Activated T-cell treated with anti-CD3 and anti-CD28 coated beads, Interleukin-2, amount 50 U/mL, for 72 hours (primary cell): ENCODE measurements around the gene PIP5KL1. TPM values are rescaled to one million over a fixed set of nuclear protein-coding genes. Genes with fewer than 3 reads are reported as not detected.

Experiments
- ATAC-seq, 2 donors: fragments of 150-1000 bp; cut with Tn5 transposase; replicated peaks in 1 of 2; 2 replicates each; pipeline ENCODE4 v1.10.0; 2021; ENCODE audit warnings: moderate library complexity in 2 of 2, mild to moderate bottlenecking in 1 of 2
- DNase-seq, 2 donors: peaks; one replicate each; pipeline ENCODE4 v3.0.0; 2021 to 2022; ENCODE audit warnings: mixed read lengths in 1 of 2
- H3K27ac Mint-ChIP-seq: one replicate; pipeline ENCODE4 v1.8.0; 2022; ENCODE audit warnings: mild to moderate bottlenecking, moderate library complexity, mixed read lengths
- H3K27me3 Mint-ChIP-seq: one replicate; pipeline ENCODE4 v1.8.0; 2022; ENCODE audit warnings: low read depth, mixed read lengths
- H3K36me3 Mint-ChIP-seq, 2 donors: one replicate each; pipeline ENCODE4 v1.8.0; 2022; ENCODE audit warnings: mixed read lengths in 2 of 2, mild to moderate bottlenecking in 1 of 2; ENCODE audit not compliant: insufficient read depth in 2 of 2
- H3K4me1 Mint-ChIP-seq: one replicate; pipeline ENCODE4 v1.8.0; 2022; ENCODE audit warnings: low read depth, mixed read lengths
- H3K4me3 Mint-ChIP-seq, 2 donors: one replicate each; pipeline ENCODE4 v1.8.0; 2022; ENCODE audit warnings: mild to moderate bottlenecking in 2 of 2, mixed read lengths in 2 of 2, moderate library complexity in 2 of 2
- H3K9me3 Mint-ChIP-seq, 2 donors: one replicate each; pipeline ENCODE4 v1.8.0; 2022; ENCODE audit warnings: mixed read lengths in 2 of 2
- total RNA-seq, 2 donors: library from RNA; stranded (reverse); gene quantifications; one replicate each; pipeline ENCODE4 v1.2.3, GENCODE V29; 2022

The PIP5KL1 gene, protein sequence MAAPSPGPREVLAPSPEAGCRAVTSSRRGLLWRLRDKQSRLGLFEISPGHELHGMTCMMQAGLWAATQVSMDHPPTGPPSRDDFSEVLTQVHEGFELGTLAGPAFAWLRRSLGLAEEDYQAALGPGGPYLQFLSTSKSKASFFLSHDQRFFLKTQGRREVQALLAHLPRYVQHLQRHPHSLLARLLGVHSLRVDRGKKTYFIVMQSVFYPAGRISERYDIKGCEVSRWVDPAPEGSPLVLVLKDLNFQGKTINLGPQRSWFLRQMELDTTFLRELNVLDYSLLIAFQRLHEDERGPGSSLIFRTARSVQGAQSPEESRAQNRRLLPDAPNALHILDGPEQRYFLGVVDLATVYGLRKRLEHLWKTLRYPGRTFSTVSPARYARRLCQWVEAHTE
- total RNA-seq: 1 to 10 TPM; 4.4 to 6.4 TPM

DNA sequence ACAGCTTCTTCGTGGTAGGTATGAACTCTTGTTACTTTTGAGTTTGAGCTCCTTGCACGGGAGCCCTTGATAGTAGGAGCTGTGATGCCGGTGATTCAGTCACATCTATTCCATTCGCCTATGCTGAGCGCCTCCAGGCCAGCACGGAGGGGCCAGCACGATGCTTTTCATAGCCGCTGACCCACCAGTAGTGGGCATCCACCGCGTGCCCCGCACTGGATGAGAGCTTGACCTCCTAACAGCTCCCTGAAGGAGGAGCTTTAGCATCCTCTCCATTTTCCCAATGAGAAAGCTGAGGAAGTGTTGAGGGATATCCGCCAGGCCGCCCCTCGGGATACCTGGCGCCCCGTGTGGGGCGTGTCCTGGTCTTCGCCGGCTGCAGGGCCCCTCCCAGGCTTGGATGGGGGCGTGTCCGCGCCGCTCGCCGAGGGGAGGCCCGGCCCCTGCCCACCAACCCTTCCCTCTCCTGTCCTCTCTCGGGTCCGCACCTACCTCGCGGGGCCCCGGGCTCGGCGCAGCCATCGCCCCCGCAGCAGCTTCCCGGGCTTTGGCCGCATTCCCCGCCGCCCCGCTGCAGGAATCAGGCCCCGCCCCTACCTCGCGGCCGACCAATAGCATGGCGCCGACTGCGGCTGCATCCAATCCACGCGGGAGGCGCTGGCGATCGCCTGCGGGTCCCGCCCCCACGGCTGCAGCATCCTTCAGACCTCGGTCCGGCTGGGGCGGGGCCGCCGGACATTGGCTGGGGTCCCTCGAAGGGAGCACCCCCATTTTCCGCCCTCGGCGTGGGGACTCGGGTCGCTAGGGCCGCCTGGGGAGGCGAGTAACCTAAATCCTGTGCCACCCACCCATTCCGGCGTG is at the start of gene PIP5KL1:
TSS of gene PIP5KL1 (minus strand) at position 547 of the 861 bp plus-strand sequence. CDS start at position 522, 25 bp downstream.
- Mint-ChIP-seq H3K27ac (no peak within 1 kb of the TSS), H3K9me3 (no peaks in the 10 kb centered on the region), H3K4me1 (peaks cover 54% of the 10 kb centered on the region), H3K27me3 (peaks cover 24% of the 10 kb centered on the region), H3K36me3 (peaks cover 0 to 8% of the 10 kb centered on the region in 2 donors), H3K4me3 (peak within 1 kb of the TSS; percentile 77 to 87)
- ATAC-seq (peak; percentile 77 to 85), DNase-seq (peak; percentile 84 to 86)

DNA sequence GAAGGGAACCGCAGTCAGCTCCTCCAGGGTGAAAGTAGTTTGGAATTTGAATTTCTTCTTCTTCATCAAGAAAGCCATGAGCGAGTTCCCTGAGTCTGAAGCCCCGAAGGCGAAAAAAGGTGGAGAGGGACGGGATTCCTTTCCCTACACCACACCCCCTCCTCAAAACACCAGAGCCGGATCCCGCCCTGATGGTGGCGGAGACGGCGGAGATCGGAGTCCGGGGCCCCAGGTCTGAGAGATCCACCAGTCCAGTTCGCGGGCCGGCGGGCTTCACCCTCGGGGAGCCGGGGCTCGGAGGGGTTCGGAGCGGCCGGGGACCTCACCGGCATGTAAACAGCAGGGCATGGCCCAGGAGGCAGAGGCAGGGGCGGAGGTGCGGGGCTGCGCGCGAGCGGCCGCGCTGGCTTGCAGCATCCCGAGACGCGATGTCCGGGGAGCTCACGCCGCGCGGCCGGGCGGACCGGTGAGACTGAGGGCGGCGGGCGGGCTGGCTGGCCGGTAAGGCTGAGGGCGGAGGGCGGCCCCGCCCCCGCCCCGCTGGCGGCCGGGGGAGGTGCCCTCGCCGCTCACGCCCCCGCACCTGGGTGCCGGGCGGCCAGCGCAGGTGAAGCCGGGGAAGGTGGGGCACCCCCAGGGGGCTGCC is 49.6 kb upstream of the PIP5KL1 start:
- Mint-ChIP-seq H3K9me3 (no peaks in the 10 kb centered on the region), H3K4me1 (peaks cover 52% of the 10 kb centered on the region), H3K4me3 (peak overlapping the region; percentile 90 to 98), H3K36me3 (peaks cover 3 to 12% of the 10 kb centered on the region in 2 donors), H3K27me3 (no peaks in the 10 kb centered on the region), H3K27ac (peak overlapping the region; percentile 49)
- ATAC-seq (peak; percentile 33 to 36), DNase-seq (peak; percentile 68 to 72)

DNA sequence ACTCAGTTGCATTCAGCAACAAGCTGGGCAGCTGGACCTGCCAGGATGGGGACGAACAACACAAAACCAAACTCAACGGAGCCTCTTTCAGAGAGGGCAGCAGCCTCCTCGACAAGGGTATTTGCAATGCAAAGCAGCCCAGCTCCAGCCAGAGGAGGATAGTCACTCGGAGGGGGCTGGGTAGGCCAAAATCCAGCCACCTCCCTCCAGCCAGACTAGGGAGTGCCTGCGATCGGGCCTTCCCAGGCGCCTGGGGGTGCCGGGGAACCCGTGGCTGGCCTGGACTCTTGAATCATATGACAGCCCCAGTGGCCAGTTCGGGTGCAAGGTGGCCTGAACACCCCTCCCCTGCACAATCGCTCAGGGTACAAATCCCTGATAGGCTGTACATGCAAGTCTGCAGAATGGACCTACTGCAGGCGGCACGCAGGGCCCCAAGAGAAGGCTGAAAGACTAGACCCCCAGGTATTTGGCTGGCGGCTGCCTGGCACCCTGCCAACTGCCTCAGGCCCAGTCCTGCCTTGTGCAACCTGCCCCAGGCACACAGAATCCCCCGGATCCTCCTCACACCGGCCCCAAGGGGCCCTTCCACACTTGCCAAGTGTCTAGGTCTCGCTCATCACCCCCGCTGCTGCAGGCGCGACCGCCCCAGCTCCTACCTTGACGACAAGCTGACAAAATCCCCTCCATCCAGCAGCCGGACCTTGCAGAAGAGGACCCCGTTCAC is 48.9 kb upstream of the PIP5KL1 start:
- Mint-ChIP-seq H3K4me3 (peak overlapping the region; percentile 90 to 98), H3K9me3 (no peaks in the 10 kb centered on the region), H3K36me3 (peaks cover 3 to 12% of the 10 kb centered on the region in 2 donors), H3K27ac (peak overlapping the region; percentile 49), H3K4me1 (peaks cover 59% of the 10 kb centered on the region), H3K27me3 (no peaks in the 10 kb centered on the region)
- DNase-seq (peak; percentile 47 to 51), ATAC-seq (no peak)

DNA sequence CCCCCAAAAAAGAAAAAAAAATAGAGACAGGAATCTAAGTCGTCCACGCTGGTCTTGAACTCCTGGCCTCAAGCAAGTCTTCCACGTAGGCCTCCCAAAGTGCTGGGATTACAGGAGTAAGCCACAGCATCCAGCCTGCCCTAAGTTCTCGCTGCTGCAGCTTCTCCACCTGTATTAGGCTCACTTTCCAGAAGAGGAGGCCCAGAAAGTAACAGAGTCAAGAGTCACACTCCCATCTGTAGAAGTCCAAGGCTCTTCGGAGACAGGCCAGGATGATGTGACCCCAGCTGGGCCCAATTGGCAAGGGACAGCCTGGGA is 48.4 kb upstream of the PIP5KL1 start:
- peak overlapping the region; percentile 90 to 98 for H3K4me3 Mint-ChIP-seq
- H3K4me1 Mint-ChIP-seq: peaks cover 62% of the 10 kb centered on the region
- peak overlapping the region; percentile 5 for H3K27ac Mint-ChIP-seq
- peaks cover 3 to 12% of the 10 kb centered on the region in 2 donors for H3K36me3 Mint-ChIP-seq
- DNase-seq (no peak), ATAC-seq (no peak)
- no peaks in the 10 kb centered on the region for H3K9me3 Mint-ChIP-seq
- no peaks in the 10 kb centered on the region for H3K27me3 Mint-ChIP-seq

DNA sequence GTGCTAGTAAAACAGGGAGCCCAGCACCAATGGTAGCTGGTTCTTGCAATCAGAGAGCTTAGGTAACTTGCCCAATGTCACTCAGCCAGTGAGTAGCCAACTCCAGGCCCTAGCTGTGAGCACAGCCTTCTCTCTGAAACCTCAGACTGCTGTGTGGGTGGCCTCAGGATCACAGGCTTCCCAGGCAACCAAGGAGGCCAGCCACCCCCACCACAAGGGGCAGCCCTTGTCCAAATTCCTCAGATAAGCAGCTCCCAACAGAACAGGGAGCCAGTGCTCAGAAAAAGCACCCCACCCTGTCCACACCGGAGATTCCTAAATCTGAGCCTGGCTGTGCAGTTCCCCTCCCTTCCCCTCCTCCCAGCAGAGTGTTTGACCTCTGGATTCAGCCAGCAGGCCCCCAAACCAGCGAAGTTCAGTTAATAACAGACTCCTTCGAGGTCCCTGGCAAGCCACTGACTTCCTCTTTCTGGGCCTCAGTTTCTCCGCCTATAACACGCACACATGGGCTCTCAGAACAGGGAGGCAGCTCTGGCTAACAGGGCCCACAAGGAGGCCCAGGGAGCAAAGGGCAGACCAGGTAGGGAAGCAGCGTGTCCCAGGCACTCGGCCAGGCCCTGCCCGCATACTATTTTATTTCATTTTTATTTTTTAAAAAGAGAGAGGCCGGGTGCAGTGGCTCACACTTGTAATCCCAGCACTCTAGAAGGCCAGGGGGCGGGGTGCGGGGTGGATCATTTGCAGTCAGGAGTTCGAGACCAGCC is 47.5 kb upstream of the PIP5KL1 start:
- peak overlapping the region; percentile 93 for H3K27ac Mint-ChIP-seq
- DNase-seq: no peak
- peaks cover 62% of the 10 kb centered on the region for H3K4me1 Mint-ChIP-seq
- H3K36me3 Mint-ChIP-seq: peaks cover 3 to 12% of the 10 kb centered on the region in 2 donors
- no peaks in the 10 kb centered on the region for H3K9me3 Mint-ChIP-seq
- H3K4me3 Mint-ChIP-seq: peak overlapping the region; percentile 76 to 90
- H3K27me3 Mint-ChIP-seq: no peaks in the 10 kb centered on the region
- ATAC-seq: no peak

DNA sequence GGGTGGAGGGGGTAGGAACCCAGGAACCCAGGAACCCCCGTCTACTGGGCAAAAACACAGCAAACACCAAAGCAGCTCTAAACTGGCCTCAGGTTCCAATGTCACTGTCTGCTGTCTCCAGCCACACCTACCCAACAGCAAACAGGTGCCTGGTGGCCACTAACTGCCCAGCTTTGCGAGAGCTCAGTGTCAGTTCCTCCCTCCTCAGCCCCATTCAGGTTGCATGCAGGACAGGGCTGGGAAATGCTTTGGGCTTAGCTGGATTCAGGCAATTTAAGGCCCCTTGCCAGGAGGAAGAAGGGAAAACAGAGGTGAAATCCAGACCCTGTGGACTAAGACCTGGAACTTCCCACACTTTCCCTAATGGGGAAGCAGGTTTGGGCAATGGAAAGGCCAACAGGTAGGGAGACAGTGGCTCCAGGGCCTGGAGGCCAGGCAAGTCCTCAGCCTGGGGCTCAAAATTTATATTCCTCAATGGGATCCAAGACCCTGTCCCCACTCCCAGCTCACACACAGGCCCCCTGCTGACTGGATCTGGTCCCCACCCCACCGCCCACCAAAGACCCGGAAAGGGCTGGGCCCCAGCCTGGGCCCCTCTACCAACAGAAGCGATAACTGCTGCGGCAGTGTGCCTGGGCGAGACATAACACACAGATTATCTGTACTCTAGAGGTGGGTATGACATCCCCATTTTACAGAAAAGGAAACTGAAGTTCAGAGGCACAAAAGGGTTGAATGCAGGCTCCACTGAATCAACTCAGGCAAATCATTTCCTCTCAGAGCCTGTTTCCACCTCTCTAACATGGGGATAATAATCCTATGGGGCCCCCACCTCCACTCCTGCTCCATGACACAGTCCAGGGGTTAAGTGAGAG is 46.7 kb upstream of the PIP5KL1 start:
- ATAC-seq (no peak), DNase-seq (no peak)
- Mint-ChIP-seq H3K4me3 (peak overlapping the region; percentile 76 to 90), H3K27me3 (no peaks in the 10 kb centered on the region), H3K9me3 (no peaks in the 10 kb centered on the region), H3K4me1 (peaks cover 62% of the 10 kb centered on the region), H3K27ac (peak overlapping the region; percentile 93), H3K36me3 (peaks cover 3 to 12% of the 10 kb centered on the region in 2 donors)

DNA sequence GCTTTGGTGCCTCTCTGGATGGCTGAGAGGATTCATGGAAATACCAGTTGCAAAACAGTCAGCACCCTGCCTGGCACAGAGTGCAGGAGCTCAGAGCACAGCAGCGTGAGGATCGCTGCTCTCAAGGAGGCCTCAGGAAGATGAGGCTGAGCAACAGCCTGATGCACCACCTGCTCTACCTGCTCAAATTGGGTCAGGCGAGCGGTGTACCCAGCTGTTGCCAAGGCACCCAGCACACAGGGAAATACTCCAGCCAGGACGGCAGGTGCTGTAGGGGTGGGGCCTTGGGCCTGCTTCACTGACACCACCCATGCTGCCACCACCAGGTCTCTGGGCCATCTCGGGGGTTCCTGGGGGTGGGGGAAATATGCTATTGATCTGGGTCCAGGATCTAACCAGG is 45.9 kb upstream of the PIP5KL1 start:
- no peaks in the 10 kb centered on the region for H3K27me3 Mint-ChIP-seq
- H3K4me3 Mint-ChIP-seq: peak overlapping the region; percentile 76 to 90
- no peak for DNase-seq
- peaks cover 62% of the 10 kb centered on the region for H3K4me1 Mint-ChIP-seq
- peaks cover 3 to 14% of the 10 kb centered on the region in 2 donors for H3K36me3 Mint-ChIP-seq
- H3K27ac Mint-ChIP-seq: no peak overlapping the region
- no peak for ATAC-seq
- no peaks in the 10 kb centered on the region for H3K9me3 Mint-ChIP-seq

DNA sequence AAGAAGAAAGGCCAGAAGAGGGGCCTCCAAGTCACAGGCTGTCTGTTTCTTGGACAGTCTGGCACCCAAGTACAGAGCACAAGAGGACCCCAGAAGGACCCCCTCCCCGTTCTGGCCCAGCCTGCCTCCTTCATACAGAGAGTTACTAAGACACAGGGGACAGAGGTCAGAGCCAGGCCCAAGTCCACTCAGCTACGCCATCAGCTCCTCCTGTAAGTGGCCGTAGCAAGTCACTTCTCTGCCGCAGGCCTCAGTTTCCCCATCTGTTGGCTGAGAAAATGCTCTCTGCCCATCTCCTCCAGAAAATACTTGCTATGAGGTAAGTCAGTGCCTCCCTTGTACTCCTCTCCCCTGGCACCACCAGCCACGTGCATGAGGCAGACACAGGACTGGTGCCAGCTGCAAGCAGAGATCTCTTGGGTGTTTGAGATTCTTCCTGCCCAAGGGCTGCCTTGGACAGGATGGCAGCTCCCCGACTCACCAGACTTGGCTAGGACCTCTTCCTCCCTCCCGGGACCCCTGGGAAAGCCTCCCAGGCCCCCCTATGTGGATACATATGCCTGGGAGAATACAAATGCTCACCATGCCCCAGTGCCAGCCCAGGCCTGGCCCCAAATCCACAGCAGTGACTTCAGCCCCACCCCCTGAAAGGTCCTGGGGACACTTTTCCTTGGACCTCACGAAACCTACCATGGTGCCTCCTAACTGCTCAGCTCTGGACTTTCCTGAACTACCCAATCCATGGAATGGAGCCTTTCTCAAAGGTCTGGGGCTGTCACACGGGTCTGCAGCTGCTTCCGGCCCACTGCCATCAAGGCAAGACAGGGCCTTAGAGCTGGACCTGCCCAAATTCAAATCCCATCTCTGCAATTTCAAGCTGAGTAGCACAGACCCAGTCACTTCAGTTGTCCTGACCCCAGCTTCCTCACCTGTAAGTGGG is 45.1 kb upstream of the PIP5KL1 start:
- Mint-ChIP-seq H3K4me1 (peaks cover 69% of the 10 kb centered on the region), H3K27me3 (no peaks in the 10 kb centered on the region), H3K27ac (peak overlapping the region; percentile 68), H3K4me3 (peak overlapping the region; percentile 76 to 90), H3K36me3 (peaks cover 3 to 13% of the 10 kb centered on the region in 2 donors), H3K9me3 (no peaks in the 10 kb centered on the region)
- DNase-seq (no peak), ATAC-seq (no peak)

DNA sequence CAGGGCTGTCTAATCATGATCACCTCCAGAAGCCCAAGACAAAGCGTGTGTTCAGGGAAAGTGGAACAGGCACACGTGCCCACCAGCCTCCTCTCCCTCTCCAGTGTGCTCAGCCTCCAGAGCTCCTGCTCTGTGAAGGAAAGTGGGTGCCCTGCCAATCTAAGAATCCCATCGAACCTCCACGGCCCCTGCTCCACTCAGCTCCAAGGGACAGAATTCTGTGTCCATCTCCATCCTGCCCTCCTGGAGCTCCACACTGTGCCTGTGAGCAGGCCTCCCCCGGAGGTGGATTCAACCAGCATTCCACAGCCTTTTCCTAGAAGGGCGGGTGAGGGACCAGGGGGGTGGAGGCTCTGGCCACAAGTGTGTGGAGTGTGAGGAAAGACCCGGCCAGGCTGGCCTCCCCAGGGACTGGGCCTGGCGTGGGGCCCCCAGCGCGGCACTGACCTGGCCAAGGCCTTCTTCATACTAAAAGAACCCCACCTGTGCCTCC is 44.2 kb upstream of the PIP5KL1 start:
- ATAC-seq (no peak), DNase-seq (no peak)
- peak overlapping the region; percentile 76 to 90 for H3K4me3 Mint-ChIP-seq
- H3K4me1 Mint-ChIP-seq: peaks cover 77% of the 10 kb centered on the region
- H3K36me3 Mint-ChIP-seq: peaks cover 5 to 16% of the 10 kb centered on the region in 2 donors
- H3K27ac Mint-ChIP-seq: peak overlapping the region; percentile 76
- no peaks in the 10 kb centered on the region for H3K27me3 Mint-ChIP-seq
- no peaks in the 10 kb centered on the region for H3K9me3 Mint-ChIP-seq

DNA sequence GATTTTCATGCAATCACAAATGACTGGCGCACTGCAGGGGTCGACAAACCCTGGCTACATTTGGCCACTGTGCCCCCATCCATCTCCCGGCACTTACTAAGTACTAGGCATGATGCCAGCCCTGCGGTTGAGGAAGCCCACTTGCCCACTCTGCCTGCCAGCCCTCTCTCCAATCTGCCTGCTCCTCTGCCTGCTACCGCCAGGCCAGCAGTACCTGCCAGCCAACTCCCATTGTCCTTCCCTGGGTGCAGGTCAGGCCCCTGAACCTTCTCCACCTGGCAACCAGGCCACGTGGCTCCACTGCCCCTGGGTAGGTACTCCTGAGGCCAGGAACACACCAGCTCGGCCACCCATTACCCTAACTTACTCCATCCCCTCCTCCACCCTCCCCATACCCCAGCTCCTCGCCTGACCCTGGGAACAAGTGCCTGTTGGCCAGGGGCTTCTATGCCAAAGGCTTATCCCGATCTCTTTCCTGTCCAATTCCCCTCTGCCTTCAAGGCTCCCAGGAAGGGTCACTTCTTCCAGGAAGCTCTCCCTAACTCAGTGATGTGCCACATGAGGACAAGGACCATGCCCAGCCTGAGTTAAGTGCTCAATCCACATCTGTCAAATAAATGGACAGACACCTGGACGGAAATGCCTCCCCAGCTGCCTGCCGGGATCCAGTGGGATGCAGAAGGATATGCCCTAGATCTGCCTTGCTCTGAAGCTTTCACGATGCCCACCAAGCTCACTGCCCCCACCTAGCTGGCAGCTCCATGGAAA is 43.6 kb upstream of the PIP5KL1 start:
- H3K4me3 Mint-ChIP-seq: peak overlapping the region; percentile 76 to 90
- H3K36me3 Mint-ChIP-seq: peaks cover 5 to 16% of the 10 kb centered on the region in 2 donors
- DNase-seq (no peak), ATAC-seq (no peak)
- H3K9me3 Mint-ChIP-seq: no peaks in the 10 kb centered on the region
- H3K4me1 Mint-ChIP-seq: peaks cover 84% of the 10 kb centered on the region
- H3K27ac Mint-ChIP-seq: peak overlapping the region; percentile 76
- no peaks in the 10 kb centered on the region for H3K27me3 Mint-ChIP-seq
